GM18868 (cell line): ENCODE results near the gene SMNDC1.
A peak's percentile ranks its signal among the peaks of the same experiment; 100 is the strongest.
"Not testable (repeated sequence)": the region's sequence is repeated elsewhere in the genome, so short reads cannot be mapped to it uniquely, and the experiment has no call there.

Experiments
- ATAC-seq: cut with Tn5 transposase; IDR thresholded peaks from one replicate; pipeline ENCODE4 v1.9.1; 2021; ENCODE audit warnings: mild to moderate bottlenecking, moderate library complexity; ENCODE audit not compliant: unreplicated experiment

SMNDC1 gene

GRCh38 chr10:110254467-110254866, 50.3 kb downstream of the SMNDC1 start:
- no peak for ATAC-seq

- ATAC-seq, result no peak
These were observed 52.6 kb downstream of the SMNDC1 start for GRCh38 chr10:110252151-110252550.

GRCh38 chr10:110251392-110251791, 53.3 kb downstream of the SMNDC1 start:
- ATAC-seq, result peak; percentile 78

GRCh38 chr10:110249489-110249888, 55.2 kb downstream of the SMNDC1 start:
- ATAC-seq, result peak; percentile 69

GRCh38 chr10:110247833-110248232, 56.9 kb downstream of the SMNDC1 start:
- ATAC-seq, result not testable (repeated sequence)

GRCh38 chr10:110244550-110244949, 60.2 kb downstream of the SMNDC1 start:
- ATAC-seq, result no peak

GRCh38 chr10:110242511-110242910, 62.2 kb downstream of the SMNDC1 start:
- ATAC-seq, result no peak

- peak; percentile 26 for ATAC-seq
These were observed 62.9 kb downstream of the SMNDC1 start for GRCh38 chr10:110241841-110242240.

- ATAC-seq, result peak; percentile 58
These were observed 63.3 kb downstream of the SMNDC1 start for GRCh38 chr10:110241407-110241806.
